GM12801 (cell line): Measurements from ENCODE around the gene FBXO15.

Experiments
- TF ChIP-seq, protein P1 (sequence below): IDR thresholded peaks from one replicate; pipeline ENCODE4 v1.5.1; 2011; ENCODE audit warnings: control low read depth; ENCODE audit not compliant: insufficient read length; ENCODE audit errors: extremely low read depth

Gene FBXO15

DNA sequence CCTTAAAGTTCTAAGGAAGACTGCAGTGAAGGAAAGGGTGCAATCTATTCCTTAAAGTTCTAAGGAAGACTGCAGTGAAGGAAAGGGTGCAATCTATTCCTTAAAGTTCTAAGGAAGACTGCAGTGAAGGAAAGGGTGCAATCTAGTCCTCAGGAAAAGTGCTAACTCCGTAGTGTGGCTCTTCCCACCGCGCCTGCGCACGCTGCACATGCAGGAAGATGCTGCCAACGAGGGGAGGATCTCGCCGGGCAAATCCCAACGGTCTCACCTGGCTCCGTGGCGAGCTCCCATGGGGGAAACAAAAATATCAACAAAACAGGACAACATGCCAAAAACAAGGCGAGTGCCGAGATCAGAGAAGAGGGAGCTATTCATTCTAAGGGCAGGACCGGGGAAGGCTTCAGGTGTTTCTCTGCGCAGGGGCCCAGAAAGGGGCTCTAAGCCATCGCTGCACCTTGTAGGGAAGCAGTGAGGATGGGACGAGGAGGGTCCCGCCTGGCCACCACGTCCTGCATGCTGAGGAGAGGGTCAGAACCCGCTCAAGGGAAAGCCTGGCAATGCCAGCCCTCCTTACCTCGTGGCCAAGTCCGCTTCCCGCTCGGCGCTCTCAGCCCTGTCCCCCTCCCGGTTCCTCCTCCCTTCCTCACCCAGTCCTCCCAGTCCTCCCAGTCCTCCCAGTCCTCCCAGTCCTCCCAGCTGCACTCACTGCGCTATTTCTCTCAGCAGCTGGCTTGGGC is 25.2 kb upstream of the FBXO15 start:
- TF ChIP-seq, protein P1, sequence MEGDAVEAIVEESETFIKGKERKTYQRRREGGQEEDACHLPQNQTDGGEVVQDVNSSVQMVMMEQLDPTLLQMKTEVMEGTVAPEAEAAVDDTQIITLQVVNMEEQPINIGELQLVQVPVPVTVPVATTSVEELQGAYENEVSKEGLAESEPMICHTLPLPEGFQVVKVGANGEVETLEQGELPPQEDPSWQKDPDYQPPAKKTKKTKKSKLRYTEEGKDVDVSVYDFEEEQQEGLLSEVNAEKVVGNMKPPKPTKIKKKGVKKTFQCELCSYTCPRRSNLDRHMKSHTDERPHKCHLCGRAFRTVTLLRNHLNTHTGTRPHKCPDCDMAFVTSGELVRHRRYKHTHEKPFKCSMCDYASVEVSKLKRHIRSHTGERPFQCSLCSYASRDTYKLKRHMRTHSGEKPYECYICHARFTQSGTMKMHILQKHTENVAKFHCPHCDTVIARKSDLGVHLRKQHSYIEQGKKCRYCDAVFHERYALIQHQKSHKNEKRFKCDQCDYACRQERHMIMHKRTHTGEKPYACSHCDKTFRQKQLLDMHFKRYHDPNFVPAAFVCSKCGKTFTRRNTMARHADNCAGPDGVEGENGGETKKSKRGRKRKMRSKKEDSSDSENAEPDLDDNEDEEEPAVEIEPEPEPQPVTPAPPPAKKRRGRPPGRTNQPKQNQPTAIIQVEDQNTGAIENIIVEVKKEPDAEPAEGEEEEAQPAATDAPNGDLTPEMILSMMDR: no peak

DNA sequence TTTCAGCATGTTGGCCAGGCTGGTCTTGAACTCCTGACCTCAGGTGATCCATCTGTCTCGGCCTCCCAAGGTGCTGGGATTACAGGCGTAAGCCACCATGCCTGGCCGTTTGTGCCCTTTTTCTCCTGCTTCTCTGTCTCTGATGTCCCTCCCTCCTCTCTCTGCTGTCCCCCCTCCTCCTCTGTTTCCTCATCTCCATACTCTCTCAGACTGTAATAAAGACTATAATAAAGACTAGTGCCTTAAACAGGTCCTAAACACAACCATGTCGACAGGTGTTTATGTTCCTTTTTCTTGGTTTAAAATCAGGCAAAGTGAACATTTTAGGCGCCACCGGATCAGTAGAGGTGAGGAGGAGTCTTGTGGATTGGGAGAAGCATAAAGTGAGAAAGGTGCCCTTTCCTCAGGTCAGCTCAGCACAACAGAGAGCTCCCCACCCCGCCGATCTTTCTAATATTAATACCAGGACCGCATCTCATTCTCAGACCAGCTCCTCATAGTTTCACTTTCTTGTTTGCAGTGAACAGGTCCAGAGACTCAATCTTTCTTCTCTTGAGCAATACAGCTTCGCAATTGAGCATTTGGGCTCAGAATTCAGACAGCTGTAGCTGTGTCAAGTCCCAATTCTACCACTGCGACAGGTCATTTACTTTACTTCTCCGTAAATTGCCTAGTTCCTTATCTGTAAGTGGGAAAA is 24.4 kb upstream of the FBXO15 start:
- TF ChIP-seq, protein P1: no peak

DNA sequence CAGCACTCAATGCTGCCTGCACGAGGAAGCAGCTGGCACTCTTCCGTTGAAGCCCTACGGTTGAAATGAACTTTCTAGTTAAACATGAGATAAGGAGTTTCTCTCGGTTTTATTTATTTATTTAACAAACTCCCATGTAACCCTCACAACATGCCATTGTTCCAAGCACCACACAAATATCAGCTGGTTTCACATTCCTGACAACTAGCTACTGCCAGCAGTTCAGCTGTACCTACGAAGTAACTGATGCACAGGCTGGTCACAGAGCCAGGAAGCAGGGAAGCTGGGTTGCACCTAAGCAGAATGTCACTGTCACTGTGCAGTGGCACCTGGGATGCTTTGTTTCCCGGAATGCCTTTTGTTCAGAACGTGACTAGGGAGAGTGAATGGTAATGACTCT is 18.8 kb upstream of the FBXO15 start:
- TF ChIP-seq, protein P1: no peak

DNA sequence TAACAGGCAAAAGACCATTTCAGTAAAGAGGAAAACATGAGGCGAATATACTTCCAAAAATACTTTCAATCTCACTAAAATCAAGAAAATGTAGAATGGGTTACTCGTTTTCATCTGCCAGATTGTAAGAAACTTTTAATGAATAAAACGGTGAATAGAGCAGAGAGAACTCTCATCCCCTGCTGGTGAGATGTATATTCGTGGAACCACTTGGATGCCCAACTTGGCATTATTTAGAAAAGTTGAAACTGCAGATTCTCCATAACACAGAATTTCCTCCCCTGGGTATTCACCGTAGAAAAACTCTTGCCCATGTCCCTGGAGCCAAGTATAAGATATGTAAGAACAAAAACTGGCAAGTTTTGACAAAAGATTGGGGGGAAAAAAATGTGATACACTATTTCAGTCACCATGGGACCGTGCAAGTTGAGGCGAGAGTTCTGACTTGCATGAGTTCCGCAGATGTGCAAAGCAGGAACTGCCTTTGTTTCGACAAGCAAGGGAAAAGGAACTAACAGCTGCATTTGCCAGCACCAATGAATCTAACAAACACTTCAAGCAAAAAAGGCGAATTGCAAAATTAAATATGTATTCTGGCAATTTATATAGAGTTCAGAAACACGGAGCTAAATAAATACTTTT is 15.5 kb upstream of the FBXO15 start:
- TF ChIP-seq, protein P1: no peak

DNA sequence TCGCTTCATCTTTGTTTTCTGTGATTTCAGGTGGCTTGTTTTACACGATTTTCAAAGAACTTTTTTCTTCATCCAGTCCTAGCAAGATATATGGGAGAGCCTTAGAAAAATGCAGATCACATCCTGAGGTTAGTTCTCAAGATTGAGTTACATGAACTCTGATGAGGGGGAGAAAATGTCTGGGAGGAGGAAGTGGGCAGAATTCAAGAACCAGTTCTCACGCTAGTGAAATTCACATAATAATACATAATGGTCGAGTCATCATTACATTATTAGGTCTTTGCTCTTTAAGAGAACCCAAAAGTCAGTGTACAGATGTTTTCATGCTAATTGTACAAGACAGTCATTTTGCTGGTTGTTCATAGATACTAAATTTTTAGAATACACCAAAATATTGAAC is 7.6 kb upstream of the FBXO15 start:
- TF ChIP-seq, protein P1: no peak

DNA sequence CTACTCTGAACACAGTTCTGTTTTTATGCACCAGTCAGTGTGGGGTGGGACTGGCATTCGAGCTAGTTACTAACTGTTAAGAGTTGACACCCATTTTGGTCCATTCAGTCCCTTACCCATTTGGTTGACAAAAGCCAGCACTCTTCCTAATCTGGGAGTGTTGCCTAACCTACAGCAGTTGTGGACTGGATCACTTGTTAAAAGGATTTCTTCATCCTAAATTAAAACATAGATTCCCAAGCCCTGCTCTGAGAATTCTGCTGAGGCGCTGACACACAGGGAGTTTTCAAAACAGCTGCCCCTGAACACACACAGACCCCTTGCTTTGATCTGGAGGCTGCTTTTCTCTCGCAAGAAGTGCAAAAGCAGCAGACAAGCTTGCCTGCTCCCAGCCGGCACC is 7.1 kb upstream of the FBXO15 start:
- TF ChIP-seq, protein P1: no peak

DNA sequence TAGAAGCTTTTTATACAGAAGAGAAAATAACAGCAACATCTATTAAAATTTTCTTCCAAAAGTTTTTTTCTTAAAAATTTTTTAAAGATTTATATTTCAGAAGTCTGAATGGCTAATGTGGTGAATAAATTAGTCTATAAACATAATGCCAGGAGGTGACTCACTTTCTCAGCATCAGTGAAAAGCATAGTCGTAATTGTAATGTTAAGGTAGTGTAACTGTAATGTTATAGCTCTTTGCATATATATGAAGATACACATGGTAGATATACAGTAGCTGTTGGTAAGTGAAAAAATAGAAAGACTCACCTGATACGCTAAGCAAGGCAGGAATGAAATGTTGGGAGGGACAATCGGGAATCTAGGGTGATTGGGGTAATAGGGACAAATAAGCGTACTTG is 6.2 kb upstream of the FBXO15 start:
- TF ChIP-seq, protein P1: no peak
